Measurements from ENCODE around the gene CDH23.

CDH23 gene

DNA sequence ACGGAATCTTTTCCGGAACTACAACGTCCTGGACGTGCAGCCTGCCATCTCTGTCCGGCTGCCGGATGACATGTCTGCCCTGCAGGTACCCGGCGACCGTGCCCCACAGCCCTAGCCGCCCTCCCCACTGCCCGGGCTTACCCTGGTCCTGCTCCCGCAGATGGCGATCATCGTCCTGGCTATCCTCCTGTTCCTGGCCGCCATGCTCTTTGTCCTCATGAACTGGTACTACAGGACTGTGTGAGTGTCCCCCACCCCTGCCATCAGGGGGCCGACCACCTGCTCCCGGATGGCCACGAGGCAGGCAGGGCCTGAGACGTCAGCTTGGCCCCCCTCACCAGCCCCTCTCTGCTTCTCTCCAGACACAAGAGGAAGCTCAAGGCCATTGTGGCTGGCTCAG, 414.6 kb downstream of the CDH23 start:
- DNase-seq, result no peak

- DNase-seq, result peak; percentile 43
These were observed 415.5 kb downstream of the CDH23 start for GRCh38 chr10:71812016-71812912.

DNA sequence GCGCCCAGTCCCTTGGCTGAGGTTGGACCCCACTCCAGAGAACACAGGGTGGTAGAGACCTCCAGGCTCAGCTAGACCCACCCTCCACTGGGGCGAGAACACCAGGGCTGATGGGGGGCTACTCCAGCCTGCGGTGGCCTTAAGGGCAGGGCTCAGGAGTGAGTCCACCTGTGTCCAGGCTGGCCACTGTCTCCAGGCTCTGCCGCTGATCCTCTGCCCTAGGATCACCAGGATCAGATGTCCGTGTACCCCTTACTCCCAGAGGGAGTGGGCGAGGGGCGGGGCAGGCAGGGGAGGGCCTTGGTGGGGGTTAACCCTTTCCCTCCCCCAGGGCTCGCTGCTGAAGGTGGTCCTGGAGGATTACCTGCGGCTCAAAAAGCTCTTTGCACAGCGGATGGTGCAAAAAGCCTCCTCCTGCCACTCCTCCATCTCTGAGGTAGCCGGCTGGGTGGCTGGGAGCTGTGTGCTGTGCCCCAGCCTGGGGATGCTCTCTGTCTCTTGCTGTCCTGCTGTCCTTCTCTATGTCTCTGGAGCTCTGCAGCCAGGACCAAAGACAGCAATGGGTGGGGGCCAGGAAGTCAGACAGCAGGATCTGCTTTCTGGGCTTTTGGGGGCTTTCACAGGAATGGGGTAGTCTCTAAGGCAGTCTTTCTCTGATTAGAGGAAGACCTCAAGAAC, 416.3 kb downstream of the CDH23 start:
- DNase-seq, result no peak

DNA sequence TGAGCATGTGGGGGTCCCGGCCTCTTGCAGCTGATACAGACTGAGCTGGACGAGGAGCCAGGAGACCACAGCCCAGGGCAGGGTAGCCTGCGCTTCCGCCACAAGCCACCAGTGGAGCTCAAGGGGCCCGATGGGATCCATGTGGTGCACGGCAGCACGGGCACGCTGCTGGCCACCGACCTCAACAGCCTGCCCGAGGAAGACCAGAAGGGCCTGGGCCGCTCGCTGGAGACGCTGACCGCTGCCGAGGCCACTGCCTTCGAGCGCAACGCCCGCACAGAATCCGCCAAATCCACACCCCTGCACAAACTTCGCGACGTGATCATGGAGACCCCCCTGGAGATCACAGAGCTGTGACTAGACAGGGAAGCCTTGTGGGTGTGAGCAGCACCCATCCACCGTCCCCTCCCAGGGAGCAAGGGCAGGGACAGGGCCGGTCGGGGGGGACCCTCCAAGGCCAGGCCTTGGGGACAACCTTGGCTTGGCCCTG, 418.2 kb downstream of the CDH23 start:
- DNase-seq, result no peak

- no peak for DNase-seq
These were observed 418.9 kb downstream of the CDH23 start for GRCh38 chr10:71815515-71816130.

DNA sequence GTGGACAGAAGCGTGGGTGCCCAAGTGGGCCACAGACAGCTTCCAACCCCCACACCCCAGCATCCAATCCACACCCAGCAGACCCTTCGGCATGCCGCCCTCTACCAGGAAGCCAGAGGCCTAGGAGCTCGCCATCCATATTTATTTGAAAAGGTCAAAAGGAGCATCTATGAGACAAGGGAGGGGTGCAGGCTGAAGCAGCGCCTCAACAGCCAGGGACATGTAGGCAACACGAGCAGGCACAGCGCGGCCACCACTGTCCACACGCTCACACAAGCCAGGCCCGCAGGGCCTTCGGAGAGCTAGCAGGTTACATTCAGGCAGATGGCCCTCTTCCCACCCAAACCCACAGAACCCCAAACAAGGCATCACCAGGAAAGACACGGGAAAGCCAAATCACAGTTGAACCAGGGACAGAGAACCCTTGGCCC, 419.7 kb downstream of the CDH23 start:
- DNase-seq, result no peak

DNA sequence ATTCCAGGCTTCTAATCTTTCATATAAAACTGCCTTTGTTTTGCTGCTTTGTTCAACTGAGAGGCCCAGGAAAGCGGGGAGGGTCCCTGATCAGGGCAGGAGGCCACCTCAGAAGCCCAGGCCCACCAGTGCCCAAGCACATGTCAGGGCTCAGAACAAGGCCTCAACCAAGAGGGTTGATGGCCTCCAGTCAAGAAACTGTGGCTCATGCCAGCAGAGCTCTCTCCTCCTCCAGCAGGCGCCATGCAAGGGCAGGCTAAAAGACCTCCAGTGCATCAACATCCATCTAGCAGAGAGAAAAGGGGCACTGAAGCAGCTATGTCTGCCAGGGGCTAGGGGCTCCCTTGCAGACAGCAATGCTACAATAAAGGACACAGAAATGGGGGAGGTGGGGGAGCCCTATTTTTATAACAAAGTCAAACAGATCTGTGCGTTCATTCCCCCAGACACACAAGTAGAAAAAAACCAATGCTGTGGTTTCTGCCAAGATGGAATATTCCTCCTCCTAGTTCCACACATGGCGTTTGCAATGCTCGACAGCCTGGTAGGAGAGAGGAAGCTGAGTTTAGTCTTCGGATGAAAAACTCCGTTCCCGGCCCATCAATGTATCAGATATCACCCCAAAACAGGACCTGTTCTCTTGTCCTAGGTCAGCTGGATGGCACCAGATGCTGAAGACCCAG, 420.4 kb downstream of the CDH23 start:
- DNase-seq, result no peak

GRCh38 chr10:71817831-71818655, 421.3 kb downstream of the CDH23 start:
- DNase-seq, result peak in 1 of 2 donors; percentile 28

- no peak for DNase-seq
These were observed 422.0 kb downstream of the CDH23 start for GRCh38 chr10:71818674-71819260.

- DNase-seq, result no peak
These were observed 422.7 kb downstream of the CDH23 start for GRCh38 chr10:71819441-71819861.

- DNase-seq, result no peak
These were observed 423.3 kb downstream of the CDH23 start for GRCh38 chr10:71819985-71820384.

GRCh38 chr10:71820966-71821365, 424.2 kb downstream of the CDH23 start:
- no peak for DNase-seq

DNA sequence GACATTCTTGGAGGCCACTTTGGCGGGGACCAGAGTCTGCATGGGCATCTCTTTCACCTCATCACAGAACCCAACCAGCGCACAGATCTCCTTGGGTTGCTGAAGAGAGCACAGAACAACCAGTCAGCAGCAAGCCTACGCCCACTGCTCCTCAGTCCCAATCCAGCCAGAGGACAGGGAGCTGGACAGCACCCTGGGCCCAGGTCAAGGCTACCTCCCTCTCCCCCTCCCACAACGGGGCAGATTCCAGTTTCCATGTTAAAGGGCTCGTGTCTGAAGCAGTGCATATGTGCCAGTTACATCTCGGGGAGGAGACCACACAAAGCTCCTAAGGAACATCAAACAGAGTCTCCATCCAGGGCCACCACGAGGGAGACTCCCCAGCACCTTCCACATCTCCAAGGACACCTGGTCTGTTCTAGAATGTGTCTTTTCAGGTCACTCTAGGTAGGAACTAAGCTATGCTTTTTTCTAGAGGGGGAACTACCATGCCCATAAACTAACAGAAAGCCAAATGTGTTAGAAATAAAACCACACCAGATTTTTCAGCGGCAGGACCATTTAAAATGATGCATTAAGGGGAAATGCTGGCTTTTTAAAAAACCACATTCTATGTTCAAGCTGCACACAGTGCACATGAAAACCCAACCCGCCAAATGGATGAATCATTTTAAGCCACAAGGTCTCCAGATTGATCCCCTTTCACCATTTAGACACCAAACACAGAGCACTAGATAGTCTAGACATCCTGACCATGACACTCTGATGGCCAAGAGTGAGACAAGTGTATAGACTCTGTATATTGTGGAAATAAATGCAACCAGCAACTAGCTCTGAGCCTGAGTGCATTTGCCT, 425.4 kb downstream of the CDH23 start:
- DNase-seq, result no peak

- no peak for DNase-seq
These were observed 426.6 kb downstream of the CDH23 start for GRCh38 chr10:71823356-71823755.

DNA sequence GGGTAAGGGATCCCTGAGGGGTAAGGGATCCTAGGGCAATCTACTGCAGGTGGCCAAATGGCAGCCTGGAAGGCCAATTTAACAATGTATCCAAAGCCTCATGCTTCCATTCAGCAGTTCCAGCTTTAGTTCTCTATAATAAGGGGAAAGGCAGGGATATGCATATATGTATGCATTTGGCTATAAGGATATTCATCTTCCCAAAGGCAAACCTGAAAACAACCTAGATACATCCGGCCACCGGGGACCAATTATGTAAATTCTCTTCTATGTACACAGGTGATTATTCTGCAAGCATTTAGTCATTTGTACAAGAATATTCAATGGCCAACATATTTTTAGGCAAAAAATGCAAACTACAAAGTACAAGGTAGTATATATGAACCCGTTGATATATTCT, 427.6 kb downstream of the CDH23 start:
- no peak for DNase-seq

- DNase-seq, result no peak
These were observed 428.5 kb downstream of the CDH23 start for GRCh38 chr10:71825217-71825616.

DNA sequence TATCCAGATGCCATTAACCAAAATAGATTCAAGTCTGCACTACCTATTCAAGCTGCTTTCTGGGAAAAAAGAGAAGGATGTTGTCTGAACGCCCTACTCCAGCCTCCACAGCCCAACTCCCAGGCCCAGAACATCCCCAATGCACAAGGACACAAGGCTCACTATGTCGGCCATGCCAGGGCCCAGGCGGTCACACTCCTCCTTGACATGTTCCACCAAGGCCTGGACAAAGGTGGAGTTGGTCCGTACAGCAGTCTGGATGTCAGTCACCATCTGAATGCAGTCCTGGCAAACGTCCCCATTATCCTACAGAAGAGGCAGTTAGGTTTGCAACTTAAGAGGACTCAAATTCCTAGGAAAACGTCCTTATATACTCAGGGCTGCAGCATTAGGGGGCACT, 431.1 kb downstream of the CDH23 start:
- DNase-seq, result no peak

DNA sequence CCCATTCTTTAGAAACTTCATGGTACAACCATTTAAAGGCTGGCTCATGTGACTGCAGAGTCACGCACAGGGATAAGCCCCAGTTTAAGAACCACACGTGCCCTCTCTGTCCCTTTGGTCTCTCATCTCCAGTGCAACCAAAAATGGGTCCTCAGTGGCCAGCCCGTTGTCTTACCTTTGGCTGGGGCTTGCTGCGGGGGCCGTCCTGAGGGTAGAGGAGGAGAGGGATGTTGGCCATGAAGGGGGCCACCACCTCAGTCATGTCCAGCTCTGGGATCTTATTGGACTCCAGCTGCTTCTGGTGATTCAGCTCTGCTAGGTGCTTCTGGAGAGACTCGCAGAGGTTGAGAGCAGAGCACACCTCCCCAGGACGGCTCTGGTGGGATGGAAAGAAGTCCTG, 432.0 kb downstream of the CDH23 start:
- no peak for DNase-seq

GRCh38 chr10:71829171-71829570, 432.5 kb downstream of the CDH23 start:
- DNase-seq, result peak in 1 of 2 donors; percentile 42

DNA sequence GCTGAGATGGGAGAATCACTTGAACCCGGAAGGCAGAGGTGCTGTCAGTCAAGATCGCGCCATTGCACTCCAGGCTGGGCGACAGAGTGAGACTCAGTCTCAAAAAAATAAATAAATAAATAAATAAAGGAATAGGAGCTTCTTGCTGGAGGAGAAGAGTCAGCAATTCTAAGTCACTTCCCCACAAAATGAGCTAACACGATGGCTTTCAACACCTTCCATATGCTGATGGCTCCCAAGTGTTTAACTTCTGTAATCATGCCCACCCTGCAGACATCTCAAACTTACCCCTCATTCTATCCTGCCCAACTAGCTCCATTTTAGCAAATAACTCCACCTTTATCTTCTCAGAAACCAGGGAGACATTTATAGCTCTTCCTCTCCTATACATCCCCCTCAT, 433.2 kb downstream of the CDH23 start:
- DNase-seq, result no peak

- no peak for DNase-seq
These were observed 434.0 kb downstream of the CDH23 start for GRCh38 chr10:71830726-71831125.

All from bone marrow (tissue), 2 donors.